DMS53 (cell line): ENCODE data around the gene SPATS2L.

ENCODE experiments used
- DNase-seq: peaks from one replicate; lab custom pipeline; 2025; lab: John Stamatoyannopoulos, UW

Gene SPATS2L

GRCh38 chr2:200351815-200352214 lies 45.3 kb downstream of the SPATS2L start:
- DNase-seq, result no peak

GRCh38 chr2:200352636-200353035 lies 46.1 kb downstream of the SPATS2L start:
- DNase-seq, result no peak

- DNase-seq, result no peak
These were observed 46.6 kb downstream of the SPATS2L start for GRCh38 chr2:200353120-200353519.

GRCh38 chr2:200353874-200354273 lies 47.4 kb downstream of the SPATS2L start:
- no peak for DNase-seq

- peak; percentile 72 for DNase-seq
These were observed 48.6 kb downstream of the SPATS2L start for GRCh38 chr2:200354833-200355751.

- no peak for DNase-seq
These were observed 49.8 kb downstream of the SPATS2L start for GRCh38 chr2:200356321-200356720.

- DNase-seq, result no peak
These were observed 50.4 kb downstream of the SPATS2L start for GRCh38 chr2:200356857-200357384.

GRCh38 chr2:200357845-200358244 lies 51.4 kb downstream of the SPATS2L start:
- DNase-seq, result no peak

- DNase-seq, result no peak
These were observed 53.1 kb downstream of the SPATS2L start for GRCh38 chr2:200359552-200359951.

GRCh38 chr2:200360364-200360763 lies 53.9 kb downstream of the SPATS2L start:
- DNase-seq, result peak; percentile 76

GRCh38 chr2:200362202-200362917 lies 55.9 kb downstream of the SPATS2L start:
- no peak for DNase-seq

- DNase-seq, result no peak
These were observed 56.8 kb downstream of the SPATS2L start for GRCh38 chr2:200363279-200363678.

GRCh38 chr2:200364142-200364541 lies 57.6 kb downstream of the SPATS2L start:
- no peak for DNase-seq

GRCh38 chr2:200364620-200365019 lies 58.1 kb downstream of the SPATS2L start:
- no peak for DNase-seq

GRCh38 chr2:200365209-200365608 lies 58.7 kb downstream of the SPATS2L start:
- DNase-seq, result no peak

- peak; percentile 13 for DNase-seq
These were observed 60.7 kb downstream of the SPATS2L start for GRCh38 chr2:200367155-200367554.

GRCh38 chr2:200369886-200370285 lies 63.4 kb downstream of the SPATS2L start:
- peak; percentile 66 for DNase-seq

GRCh38 chr2:200373231-200373630 lies 66.7 kb downstream of the SPATS2L start:
- DNase-seq, result peak; percentile 26

GRCh38 chr2:200373973-200374416 lies 67.5 kb downstream of the SPATS2L start:
- DNase-seq, result peak; percentile 82

- peak; percentile 93 for DNase-seq
These were observed 70.2 kb downstream of the SPATS2L start for GRCh38 chr2:200376513-200377354.
